Upper lobe of left lung (tissue), 4 donors: ENCODE results near the gene RASGRF1.

Source experiments
- POLR2A ChIP-seq, 4 donors: fragments of 450-650 bp; IDR thresholded peaks; one replicate each; pipeline ENCODE4 v1.5.1; 2016 to 2017; ENCODE audit warnings: antibody characterized with exemption in 4 of 4, mild to moderate bottlenecking in 2 of 4
- POLR2AphosphoS5 ChIP-seq, 2 donors: sonication (generic); formaldehyde crosslinking; IDR thresholded peaks; one replicate each; pipeline ENCODE4 v1.5.1; 2017; ENCODE audit warnings: antibody characterized with exemption in 2 of 2
- TF ChIP-seq, protein P1 (sequence below), 6 experiments: fragments of 450-650 bp in 4 of 6; fragments of 200-600 bp in 2 of 6; sonication (generic) in 2 of 6; IDR thresholded peaks; one replicate each; pipeline ENCODE4 v1.5.1; 2016 to 2019; ENCODE audit warnings: antibody characterized with exemption in 6 of 6

DNA sequence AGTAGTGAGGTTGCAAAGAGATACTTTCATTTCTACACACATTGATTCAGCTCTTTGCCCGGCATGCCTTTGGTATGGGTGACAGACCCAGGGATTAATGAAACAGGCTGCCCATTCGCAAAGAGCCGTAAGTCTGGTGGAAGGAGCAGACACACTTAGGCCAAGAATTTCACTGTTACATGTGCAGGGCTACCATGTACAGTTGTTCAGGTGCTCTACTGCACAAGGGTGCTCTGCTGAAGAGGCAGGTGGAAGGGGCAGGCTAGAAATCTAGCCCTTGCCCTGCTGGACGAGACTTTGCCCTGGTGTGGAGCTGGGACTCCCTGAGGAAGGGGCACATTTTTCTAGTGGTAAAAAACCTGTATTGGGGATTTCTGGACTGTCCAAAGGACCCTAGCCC, 26.2 kb upstream of the RASGRF1 start:
- TF ChIP-seq, protein P1, sequence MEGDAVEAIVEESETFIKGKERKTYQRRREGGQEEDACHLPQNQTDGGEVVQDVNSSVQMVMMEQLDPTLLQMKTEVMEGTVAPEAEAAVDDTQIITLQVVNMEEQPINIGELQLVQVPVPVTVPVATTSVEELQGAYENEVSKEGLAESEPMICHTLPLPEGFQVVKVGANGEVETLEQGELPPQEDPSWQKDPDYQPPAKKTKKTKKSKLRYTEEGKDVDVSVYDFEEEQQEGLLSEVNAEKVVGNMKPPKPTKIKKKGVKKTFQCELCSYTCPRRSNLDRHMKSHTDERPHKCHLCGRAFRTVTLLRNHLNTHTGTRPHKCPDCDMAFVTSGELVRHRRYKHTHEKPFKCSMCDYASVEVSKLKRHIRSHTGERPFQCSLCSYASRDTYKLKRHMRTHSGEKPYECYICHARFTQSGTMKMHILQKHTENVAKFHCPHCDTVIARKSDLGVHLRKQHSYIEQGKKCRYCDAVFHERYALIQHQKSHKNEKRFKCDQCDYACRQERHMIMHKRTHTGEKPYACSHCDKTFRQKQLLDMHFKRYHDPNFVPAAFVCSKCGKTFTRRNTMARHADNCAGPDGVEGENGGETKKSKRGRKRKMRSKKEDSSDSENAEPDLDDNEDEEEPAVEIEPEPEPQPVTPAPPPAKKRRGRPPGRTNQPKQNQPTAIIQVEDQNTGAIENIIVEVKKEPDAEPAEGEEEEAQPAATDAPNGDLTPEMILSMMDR (IDR thresholded peaks at IDR 0.05), result no peak
- TF ChIP-seq POLR2AphosphoS5 (IDR thresholded peaks at IDR 0.05) (no peak), POLR2A (IDR thresholded peaks at IDR 0.05) (no peak)
